GM12875 (cell line): ENCODE measurements around the gene KLRK1.
"Not testable (repeated sequence)": the region's sequence is repeated elsewhere in the genome, so short reads cannot be mapped to it uniquely, and the experiment has no call there.

Experiments
- H3K4me3 ChIP-seq: one replicate; pipeline ENCODE4 v1.5.1; 2011; ENCODE audit warnings: low read depth, low read length, control low read depth
- CTCF ChIP-seq: IDR thresholded peaks from 2 replicates; pipeline ENCODE4 v1.5.1; 2011; ENCODE audit warnings: low read depth, mild to moderate bottlenecking, control low read depth, inconsistent platforms, low read length, moderate library complexity, borderline replicate concordance; ENCODE audit not compliant: insufficient read depth

KLRK1 gene

GRCh38 chr12:10362325-10362724 is 27.5 kb downstream of the KLRK1 start:
- no peak for TF ChIP-seq CTCF
- no peak overlapping the region for H3K4me3 ChIP-seq

GRCh38 chr12:10361622-10362021 is 28.2 kb downstream of the KLRK1 start:
- no peak for TF ChIP-seq CTCF
- no peak overlapping the region for H3K4me3 ChIP-seq

GRCh38 chr12:10361084-10361483 is 28.8 kb downstream of the KLRK1 start:
- no peak for TF ChIP-seq CTCF
- H3K4me3 ChIP-seq, result no peak overlapping the region

- no peak overlapping the region for H3K4me3 ChIP-seq
- no peak for TF ChIP-seq CTCF
Observed at GRCh38 chr12:10358969-10359368, 30.9 kb downstream of the KLRK1 start.

- no peak overlapping the region for H3K4me3 ChIP-seq
- TF ChIP-seq CTCF, result no peak
Observed at GRCh38 chr12:10358131-10358530, 31.7 kb downstream of the KLRK1 start.

GRCh38 chr12:10354502-10354901 is 35.3 kb downstream of the KLRK1 start:
- H3K4me3 ChIP-seq, result no peak overlapping the region
- TF ChIP-seq CTCF, result no peak

GRCh38 chr12:10354071-10354470 is 35.8 kb downstream of the KLRK1 start:
- no peak for TF ChIP-seq CTCF
- no peak overlapping the region for H3K4me3 ChIP-seq

- H3K4me3 ChIP-seq, result not testable (repeated sequence)
Observed at GRCh38 chr12:10351457-10351856, 38.4 kb downstream of the KLRK1 start.
